Hepatocyte (in vitro differentiated cells): ENCODE data around the gene MOK.

ENCODE experiments used
- EZH2 ChIP-seq: fragments of 200-600 bp; sonication (generic); IDR thresholded peaks from 2 replicates; pipeline ENCODE4 v1.6.1; 2016; ENCODE audit warnings: antibody characterized with exemption, mild to moderate bottlenecking, borderline replicate concordance
- TF ChIP-seq, protein P1 (sequence below): fragments of 200-600 bp; sonication (generic); IDR thresholded peaks from 2 replicates; pipeline ENCODE4 v1.5.1; 2016; ENCODE audit warnings: antibody characterized with exemption, mild to moderate bottlenecking; ENCODE audit not compliant: poor library complexity

DNA sequence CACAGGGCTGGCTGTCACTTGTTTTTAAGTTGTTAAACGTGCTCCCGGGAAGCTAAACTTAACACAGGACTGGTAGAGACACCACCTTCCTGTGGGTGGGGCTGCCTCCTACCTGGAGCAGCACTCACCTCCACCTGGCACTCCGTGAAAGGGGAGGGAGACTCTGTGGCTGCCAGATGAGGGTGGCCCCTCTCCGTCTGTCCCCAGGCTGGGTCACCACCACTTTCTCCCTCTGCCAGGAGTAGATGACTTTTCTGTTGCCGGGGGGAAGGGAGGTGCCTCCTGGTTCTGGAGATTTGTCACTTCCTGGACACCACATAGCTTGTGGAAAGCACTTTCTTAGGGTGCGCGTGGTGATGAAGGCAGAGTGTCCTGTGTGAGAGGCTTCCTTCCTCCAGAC, 83.9 kb downstream of the MOK start:
- TF ChIP-seq, protein P1, sequence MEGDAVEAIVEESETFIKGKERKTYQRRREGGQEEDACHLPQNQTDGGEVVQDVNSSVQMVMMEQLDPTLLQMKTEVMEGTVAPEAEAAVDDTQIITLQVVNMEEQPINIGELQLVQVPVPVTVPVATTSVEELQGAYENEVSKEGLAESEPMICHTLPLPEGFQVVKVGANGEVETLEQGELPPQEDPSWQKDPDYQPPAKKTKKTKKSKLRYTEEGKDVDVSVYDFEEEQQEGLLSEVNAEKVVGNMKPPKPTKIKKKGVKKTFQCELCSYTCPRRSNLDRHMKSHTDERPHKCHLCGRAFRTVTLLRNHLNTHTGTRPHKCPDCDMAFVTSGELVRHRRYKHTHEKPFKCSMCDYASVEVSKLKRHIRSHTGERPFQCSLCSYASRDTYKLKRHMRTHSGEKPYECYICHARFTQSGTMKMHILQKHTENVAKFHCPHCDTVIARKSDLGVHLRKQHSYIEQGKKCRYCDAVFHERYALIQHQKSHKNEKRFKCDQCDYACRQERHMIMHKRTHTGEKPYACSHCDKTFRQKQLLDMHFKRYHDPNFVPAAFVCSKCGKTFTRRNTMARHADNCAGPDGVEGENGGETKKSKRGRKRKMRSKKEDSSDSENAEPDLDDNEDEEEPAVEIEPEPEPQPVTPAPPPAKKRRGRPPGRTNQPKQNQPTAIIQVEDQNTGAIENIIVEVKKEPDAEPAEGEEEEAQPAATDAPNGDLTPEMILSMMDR = no peak
- no peak for TF ChIP-seq EZH2
